ENCODE data around the gene SFXN5.
"Not testable (repeated sequence)": the region's sequence is repeated elsewhere in the genome, so short reads cannot be mapped to it uniquely, and the experiment has no call there.

Gene SFXN5

DNA sequence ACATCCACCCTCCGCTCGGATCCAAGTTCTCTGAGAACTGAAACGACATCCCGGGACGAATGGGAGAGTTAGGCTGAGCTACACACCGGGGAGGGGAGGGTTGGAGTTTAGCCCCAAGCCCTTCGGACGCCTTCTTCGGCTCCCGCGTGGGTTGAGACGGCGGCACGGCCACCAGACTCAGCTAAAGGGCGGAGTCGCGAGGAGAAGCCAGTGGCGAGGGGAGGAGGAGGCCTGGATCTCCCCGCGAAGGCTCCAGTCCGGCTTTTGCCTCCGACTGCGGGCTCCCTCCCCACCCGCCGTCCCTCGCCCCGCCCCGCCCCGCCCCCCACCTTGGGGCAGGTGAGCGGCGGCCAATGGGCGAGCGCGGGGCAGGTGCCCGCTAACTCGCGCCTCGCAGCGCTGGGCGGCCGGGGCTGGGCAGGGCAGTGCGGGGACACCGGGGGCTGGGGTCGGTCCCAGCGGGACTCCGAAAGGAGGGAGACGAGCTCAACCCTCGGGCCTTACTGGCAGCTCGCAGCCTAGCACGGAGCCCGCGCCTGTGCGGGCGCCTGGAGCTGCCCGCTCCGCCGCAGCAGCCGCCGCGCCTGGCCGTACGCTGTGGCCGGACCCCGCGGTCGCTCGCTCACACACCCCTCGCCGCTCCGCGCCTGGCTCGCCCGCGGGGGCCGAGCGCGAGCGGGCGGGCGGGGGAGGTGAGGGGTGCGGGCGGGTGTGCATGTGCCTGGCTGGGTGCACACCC, 154.2 kb downstream of the SFXN5 start, which contains the start of gene EMX1:
EMX1 (plus strand) TSS at position 382 of the 739 bp plus-strand sequence; CDS start at position 716, 334 bp downstream.
- DNase-seq = peak; percentile 88

DNA sequence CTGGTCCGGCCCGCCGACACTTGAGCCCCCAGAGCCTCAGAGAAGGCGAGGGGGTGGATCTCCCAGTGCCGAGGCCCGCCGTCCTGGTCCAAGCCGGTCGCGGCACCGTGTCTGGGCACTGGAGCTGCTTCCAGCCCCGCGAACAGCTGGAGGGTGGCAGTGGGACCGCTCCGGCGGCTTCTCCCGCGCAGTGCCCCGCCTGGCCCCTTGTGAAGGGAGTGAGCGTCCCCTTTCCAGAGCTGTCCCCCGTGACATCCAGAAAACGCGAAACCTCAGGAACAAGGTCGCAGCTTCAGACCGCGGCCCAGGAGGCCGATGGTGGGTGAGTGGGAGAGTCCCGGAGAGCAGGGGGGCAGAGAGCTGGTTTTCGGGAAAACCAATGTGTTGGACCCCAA, 154.8 kb downstream of the SFXN5 start:
- DNase-seq = no peak

GRCh38 chr2:72915907-72916742, 155.4 kb downstream of the SFXN5 start:
- DNase-seq = peak; percentile 69

GRCh38 chr2:72915320-72915906, 156.1 kb downstream of the SFXN5 start:
- DNase-seq = no peak

DNA sequence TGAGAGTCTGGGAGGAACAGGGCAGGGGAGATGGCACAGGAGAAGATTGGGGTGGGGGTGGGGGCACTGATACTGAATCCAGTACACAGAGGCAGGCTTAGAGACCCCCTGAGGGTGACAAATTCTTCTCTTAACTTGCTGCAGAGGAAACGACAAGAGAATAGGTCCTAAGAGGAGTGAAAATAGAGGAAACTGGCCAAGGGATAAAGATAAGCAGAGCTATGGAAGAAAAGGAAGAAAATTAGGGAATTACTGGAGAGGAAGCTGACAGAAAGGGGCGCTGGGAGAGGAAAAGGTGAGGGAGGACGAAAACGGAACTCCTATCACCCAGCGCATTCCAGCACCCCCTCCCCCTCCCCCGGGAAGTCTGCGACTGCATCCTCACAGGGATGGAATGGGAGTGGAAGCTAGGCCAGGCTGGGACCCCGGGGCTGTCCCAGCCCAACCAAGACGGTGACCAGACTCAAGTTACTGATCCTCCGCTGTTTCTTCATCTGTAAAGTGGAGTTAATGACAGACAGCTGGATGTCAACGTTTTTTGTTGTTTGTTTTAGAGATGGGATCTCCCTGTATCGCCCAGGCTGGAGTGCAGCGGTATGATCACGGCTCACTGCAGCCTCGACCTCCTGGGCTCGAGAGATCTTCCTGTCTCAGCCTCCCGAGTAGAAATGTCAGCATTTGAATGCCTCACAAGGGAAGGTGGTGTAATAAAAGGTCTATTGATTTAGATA, 156.8 kb downstream of the SFXN5 start:
- DNase-seq = no peak

- no peak for DNase-seq
These were observed 157.3 kb downstream of the SFXN5 start for GRCh38 chr2:72914206-72914559.

GRCh38 chr2:72913486-72914205, 157.9 kb downstream of the SFXN5 start:
- peak; percentile 60 for DNase-seq

- DNase-seq = no peak
These were observed 160.3 kb downstream of the SFXN5 start for GRCh38 chr2:72911256-72911655.

DNA sequence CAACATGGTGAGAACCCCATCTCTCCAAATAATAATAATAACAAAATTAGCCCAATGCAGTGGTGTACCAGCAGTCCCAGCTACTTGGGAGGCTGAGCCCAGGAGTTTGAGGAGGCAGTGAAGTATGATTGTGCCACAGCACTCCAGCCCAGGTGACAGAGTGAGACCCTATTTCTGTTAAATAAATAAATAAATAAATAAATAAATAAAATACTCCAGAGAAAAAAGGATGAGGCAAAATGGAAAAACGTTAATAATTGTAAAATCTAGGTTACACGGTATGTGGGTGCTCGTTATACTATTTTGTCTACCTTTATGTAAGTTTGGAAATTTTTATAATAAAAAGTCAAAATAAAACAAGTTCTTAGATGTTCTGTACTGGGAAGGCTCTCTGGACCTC, 162.8 kb downstream of the SFXN5 start:
- no peak for DNase-seq

DNA sequence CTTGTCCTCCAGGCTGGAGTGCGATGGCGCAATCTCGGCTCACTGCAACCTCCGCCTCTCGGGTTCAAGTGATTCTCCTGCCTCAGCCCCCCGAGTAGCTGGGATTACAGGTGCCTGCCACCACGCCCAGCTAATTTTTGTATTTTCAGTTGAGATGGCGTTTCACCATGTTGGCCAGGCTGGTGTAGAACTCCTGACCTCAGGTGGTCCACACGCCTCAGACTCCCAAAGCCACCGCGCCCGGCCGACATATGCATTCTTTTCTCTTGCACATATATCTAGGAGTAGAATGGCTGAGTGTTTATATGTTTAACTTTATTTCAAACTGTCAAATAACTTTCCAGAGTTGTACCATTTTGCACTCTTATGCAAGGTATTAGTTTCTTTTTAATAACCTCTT, 164.1 kb downstream of the SFXN5 start:
- DNase-seq = not testable (repeated sequence)

DNA sequence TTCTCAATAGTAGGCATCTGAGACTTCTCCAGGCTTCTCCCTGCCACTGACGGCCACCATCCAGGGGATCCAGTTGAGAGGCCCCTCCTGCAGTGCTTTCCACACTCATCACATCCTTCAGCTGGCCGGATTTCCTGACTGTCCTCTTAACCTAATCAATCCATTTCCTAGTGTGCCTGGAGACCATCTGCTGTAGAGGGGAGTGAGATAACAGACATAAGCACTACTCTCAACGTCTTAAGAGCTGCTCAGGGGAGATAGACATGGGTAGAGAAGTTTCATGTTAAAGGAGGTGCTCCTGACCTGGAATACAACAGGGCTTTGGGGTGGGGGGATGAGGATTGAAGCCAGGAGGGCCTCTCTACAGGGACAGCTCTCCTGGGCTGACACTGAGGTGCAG, 170.1 kb downstream of the SFXN5 start:
- peak; percentile 79 for DNase-seq

DNA sequence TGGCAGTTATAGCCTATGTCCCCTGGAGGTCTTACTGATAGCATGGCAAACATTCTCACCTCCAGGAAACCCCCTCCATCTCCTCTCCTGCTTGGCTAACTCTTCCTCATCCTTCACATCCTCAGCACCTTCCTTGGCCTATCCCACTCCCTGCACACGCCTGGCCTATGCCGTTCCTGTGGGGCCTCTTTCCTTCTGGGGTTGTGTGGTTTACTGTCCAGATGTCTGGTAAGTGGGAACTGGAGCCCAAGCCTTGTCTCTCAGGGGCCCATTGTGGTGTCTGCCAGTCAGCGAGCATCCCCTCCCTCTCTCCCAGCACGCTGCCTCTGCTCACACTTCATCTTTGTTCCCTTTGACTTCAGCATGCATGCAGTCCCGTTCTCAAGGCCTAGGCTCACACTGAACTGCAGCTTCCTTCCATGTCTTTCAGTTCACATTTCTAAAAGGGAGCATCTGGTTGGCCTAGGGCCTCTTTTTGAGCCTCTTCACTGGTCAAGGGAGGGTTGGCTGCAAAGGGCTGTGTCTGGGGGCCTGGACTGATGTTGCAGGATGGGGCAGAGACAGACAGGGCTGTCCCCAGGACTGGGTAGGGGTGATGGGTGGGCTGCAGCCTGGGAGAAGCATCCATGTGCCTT, 171.2 kb downstream of the SFXN5 start:
- no peak for DNase-seq

DNA sequence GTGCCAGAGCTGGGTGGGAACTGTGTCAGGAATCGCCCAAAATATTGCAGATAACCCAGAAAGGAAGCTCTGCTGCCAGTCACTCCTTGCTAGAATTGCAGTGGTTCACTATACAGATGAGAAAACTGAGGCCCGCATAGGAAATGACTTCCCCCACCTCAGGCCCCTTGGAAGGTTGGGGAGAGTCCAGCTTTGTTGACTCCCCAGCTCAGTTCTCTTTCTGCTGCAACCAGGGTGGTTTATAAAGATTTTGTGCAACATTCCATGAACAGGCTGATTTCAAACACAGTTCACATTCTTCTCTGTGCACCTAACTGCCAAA, 173.0 kb downstream of the SFXN5 start:
- no peak for DNase-seq

DNA sequence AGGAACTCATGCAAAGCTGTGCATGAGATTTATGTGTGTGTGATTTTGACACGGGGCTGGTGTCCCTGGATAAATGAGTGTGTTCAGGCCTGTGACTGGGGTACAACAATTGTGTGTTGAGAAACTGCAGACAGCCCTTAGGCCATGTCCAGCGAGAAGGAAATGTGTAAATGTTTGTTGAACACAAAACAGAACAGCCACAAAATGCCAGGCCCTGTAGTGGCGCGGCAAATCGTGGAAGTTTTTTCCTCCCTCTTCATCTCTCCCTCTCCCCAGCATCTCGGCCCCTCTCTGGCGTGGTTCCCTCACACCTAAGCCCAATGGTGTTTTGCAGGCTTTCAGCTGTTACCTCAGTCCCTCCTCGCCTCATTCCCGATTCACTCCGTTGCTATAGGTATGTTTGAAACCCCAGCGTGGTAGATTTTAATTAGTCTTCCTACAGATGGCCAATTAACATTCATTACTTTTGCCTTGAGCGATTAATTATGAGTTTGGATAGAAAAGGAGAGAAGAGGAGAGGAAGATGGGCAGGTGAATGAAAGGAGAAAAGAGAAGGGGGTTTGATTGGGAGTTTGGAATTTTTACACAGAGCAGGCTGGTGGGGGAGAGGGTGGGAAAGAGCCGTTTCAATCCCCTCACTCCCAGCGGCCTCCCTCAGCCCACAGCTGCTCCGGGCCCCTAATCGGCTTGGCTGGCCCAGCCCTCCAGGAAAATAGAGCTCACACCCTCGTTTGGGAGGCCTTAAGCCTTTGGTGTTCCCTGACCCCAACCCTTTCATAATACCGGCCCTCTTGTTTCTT, 173.5 kb downstream of the SFXN5 start:
- DNase-seq = peak; percentile 92

DNA sequence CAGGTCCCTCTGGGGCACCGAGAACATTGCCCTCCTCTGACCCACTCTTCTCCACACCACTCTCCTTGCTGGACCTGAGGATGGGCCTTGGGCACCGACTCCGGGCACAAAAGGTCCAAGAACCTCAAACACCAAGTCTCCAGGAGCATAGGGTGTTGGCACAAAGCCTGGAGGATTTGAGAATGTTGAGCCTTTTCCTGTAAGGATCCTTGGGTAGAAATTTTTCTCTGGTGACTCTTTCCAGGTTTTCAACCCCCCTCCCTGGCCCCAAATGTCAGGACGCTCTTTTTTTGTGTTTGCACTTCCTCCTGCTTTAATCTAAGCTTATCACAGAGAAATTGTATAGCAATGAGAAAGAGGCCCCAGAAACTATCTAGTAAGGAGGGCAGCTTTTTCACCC, 175.1 kb downstream of the SFXN5 start:
- DNase-seq = no peak

- DNase-seq = peak; percentile 84
These were observed 175.7 kb downstream of the SFXN5 start for GRCh38 chr2:72895759-72896281.

DNA sequence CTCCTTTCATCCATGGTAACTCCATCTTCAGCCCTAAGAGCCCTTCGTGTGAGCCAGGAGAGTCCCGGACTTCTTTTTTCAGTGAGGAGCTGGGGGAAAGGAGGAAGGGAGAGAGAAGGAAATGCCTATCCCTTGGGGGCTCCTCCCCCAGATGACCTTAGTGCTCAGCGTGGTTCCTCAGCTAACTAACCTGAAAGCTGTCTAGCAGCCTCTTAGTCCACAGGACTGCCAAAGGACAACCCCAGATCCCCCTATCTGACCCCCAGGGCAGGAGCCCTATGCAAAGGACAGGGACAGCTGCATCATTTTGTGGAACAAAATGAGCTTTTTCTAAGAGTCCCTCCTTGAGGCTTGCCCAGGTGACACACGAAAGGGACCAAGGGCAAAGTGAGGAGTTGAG, 176.4 kb downstream of the SFXN5 start:
- DNase-seq = no peak

DNA sequence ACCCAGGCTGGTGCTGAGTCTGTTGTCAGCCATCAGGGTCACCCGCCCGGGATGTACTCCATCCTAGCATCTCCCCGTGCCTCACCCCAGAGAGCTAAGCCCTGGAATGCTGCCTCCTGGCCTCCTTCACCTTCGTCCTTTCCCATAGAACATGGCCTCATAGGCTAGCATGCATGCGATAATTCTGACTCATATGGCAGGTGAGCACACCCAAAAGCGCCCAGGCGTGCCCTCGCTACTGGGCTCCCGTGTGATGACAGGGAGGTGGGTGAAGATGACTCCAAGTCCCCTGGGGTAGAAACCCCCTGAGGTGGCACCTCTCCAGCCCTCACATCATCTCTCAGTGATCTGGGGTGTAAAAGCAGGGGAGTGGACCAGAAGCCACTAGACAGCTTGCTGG, 177.0 kb downstream of the SFXN5 start:
- DNase-seq = no peak

- peak; percentile 88 for DNase-seq
These were observed 177.8 kb downstream of the SFXN5 start for GRCh38 chr2:72893594-72894319.

- peak; percentile 81 for DNase-seq
These were observed 178.9 kb downstream of the SFXN5 start for GRCh38 chr2:72892506-72893173.
